ENCODE data around the gene ZNF546. TPM values are rescaled to one million over a fixed set of nuclear protein-coding genes. Genes with fewer than 3 reads are reported as not detected.

The ZNF546 gene
- total RNA-seq, 1 experiment from 2014 or later, result 5.2 TPM

GRCh38 chr19:39996218-39996810 lies 546 bp upstream of the ZNF546 start:
- DNase-seq (ENCODE audit: unreplicated experiment), result no peak
- Mint-ChIP-seq H3K27me3 (ENCODE audit: insufficient read depth, unreplicated experiment) (no peaks in the 10 kb centered on the region), H3K9me3 (ENCODE audit: unreplicated experiment) (peaks cover 11% of the 10 kb centered on the region), H3K36me3 (ENCODE audit: insufficient read depth, unreplicated experiment) (peaks cover 6% of the 10 kb centered on the region), H3K4me1 (ENCODE audit: insufficient read depth, unreplicated experiment) (peaks cover 22% of the 10 kb centered on the region), H3K27ac (ENCODE audit: low read depth, unreplicated experiment) (peak overlapping the region; percentile 93), H3K4me3 (ENCODE audit: unreplicated experiment) (peak overlapping the region; percentile 91)
- POLR2A ChIA-PET, result interaction anchor here (0.6 to 4.3 kb wide), 16 partner anchors 10 to 1222 kb away, joined by 3 to 38 read pairs (median 4); partner anchors contain the start of genes FBL, PSMC4, SAMD4B and ZNF780A
- no peak for TF ChIP-seq CTCF (IDR thresholded peaks at IDR 0.05; ENCODE audit: unreplicated experiment)
- intact Hi-C loops (cut with micrococcal nuclease), result loop anchor here (2.0 kb wide), 1 partner anchor 94 kb away; the partner anchor contains the start of gene ZNF780A
- BruUV-seq (replicated peaks), result TSS peak; percentile 85
- CTCF ChIA-PET, result interaction anchor here (0.7 to 1.0 kb wide), 3 partner anchors 23 to 124 kb away, joined by 3 to 6 read pairs (median 3); partner anchors contain the start of gene PSMC4

GRCh38 chr19:39997638-39998216 lies 867 bp downstream of the ZNF546 start:
- CTCF ChIA-PET, result interaction anchor here (0.5 to 1.0 kb wide), 3 partner anchors 21 to 382 kb away, joined by 3 read pairs; no protein-coding TSS in a partner anchor
- Mint-ChIP-seq H3K27ac (ENCODE audit: low read depth, unreplicated experiment) (peak overlapping the region; percentile 93), H3K4me1 (ENCODE audit: insufficient read depth, unreplicated experiment) (peaks cover 16% of the 10 kb centered on the region), H3K9me3 (ENCODE audit: unreplicated experiment) (peaks cover 5% of the 10 kb centered on the region), H3K4me3 (ENCODE audit: unreplicated experiment) (peak overlapping the region; percentile 91), H3K36me3 (ENCODE audit: insufficient read depth, unreplicated experiment) (peaks cover 6% of the 10 kb centered on the region), H3K27me3 (ENCODE audit: insufficient read depth, unreplicated experiment) (no peaks in the 10 kb centered on the region)
- no peak for TF ChIP-seq CTCF (IDR thresholded peaks at IDR 0.05; ENCODE audit: unreplicated experiment)
- intact Hi-C loops (cut with micrococcal nuclease), result loop anchor here (1.0 to 2.0 kb wide), 2 partner anchors 26 to 93 kb away; partner anchors contain the start of genes PSMC4 and ZNF780A
- DNase-seq (ENCODE audit: unreplicated experiment), result no peak
- no TSS peak for BruUV-seq (replicated peaks)
- POLR2A ChIA-PET, result interaction anchor here (1.0 to 4.3 kb wide), 9 partner anchors 10 to 194 kb away, joined by 3 to 38 read pairs (median 5); partner anchors contain the start of genes FBL, PSMC4 and ZNF780A

- Mint-ChIP-seq H3K9me3 (ENCODE audit: unreplicated experiment) (no peaks in the 10 kb centered on the region), H3K27me3 (ENCODE audit: insufficient read depth, unreplicated experiment) (no peaks in the 10 kb centered on the region), H3K27ac (ENCODE audit: low read depth, unreplicated experiment) (peak overlapping the region; percentile 93), H3K4me1 (ENCODE audit: insufficient read depth, unreplicated experiment) (peaks cover 13% of the 10 kb centered on the region), H3K4me3 (ENCODE audit: unreplicated experiment) (peak overlapping the region; percentile 91), H3K36me3 (ENCODE audit: insufficient read depth, unreplicated experiment) (peaks cover 6% of the 10 kb centered on the region)
- DNase-seq (ENCODE audit: unreplicated experiment), result peak; percentile 13
- ChIA-PET POLR2A (interaction anchor here (1.0 kb wide), 1 partner anchor 18 kb away, joined by 3 read pairs; no protein-coding TSS in a partner anchor), CTCF (interaction anchor here (0.5 kb wide), 1 partner anchor 383 kb away, joined by 3 read pairs; no protein-coding TSS in a partner anchor)
- TF ChIP-seq CTCF (IDR thresholded peaks at IDR 0.05; ENCODE audit: unreplicated experiment), result no peak
- no TSS peak for BruUV-seq (replicated peaks)
- intact Hi-C loops (cut with micrococcal nuclease), result no loop called here
These were observed 1.6 kb downstream of the ZNF546 start for GRCh38 chr19:39998501-39998900.

GRCh38 chr19:40005691-40006272 lies 8.9 kb downstream of the ZNF546 start:
- no TSS peak for BruUV-seq (replicated peaks)
- H3K36me3 Mint-ChIP-seq (ENCODE audit: insufficient read depth, unreplicated experiment), result peaks cover 42% of the 10 kb centered on the region
- no peak for DNase-seq (ENCODE audit: unreplicated experiment)
- no peak overlapping the region for H3K4me3 Mint-ChIP-seq (ENCODE audit: unreplicated experiment)
- no peaks in the 10 kb centered on the region for H3K27me3 Mint-ChIP-seq (ENCODE audit: insufficient read depth, unreplicated experiment)
- H3K4me1 Mint-ChIP-seq (ENCODE audit: insufficient read depth, unreplicated experiment), result peaks cover 6% of the 10 kb centered on the region
- no peak for TF ChIP-seq CTCF (IDR thresholded peaks at IDR 0.05; ENCODE audit: unreplicated experiment)
- intact Hi-C loops (cut with micrococcal nuclease), result no loop called here
- ChIA-PET POLR2A (no interaction called here), CTCF (no interaction called here)
- peaks cover 19% of the 10 kb centered on the region for H3K9me3 Mint-ChIP-seq (ENCODE audit: unreplicated experiment)
- H3K27ac Mint-ChIP-seq (ENCODE audit: low read depth, unreplicated experiment), result no peak overlapping the region
